Skeletal muscle tissue (tissue), 4 donors: ENCODE results near the gene MRPL28. TPM values are rescaled to one million over a fixed set of nuclear protein-coding genes. Genes with fewer than 3 reads are reported as not detected.

ENCODE experiments used
- H3K27ac ChIP-seq: one replicate; pipeline ENCODE4 v1.7.0; 2013; ENCODE audit warnings: mild to moderate bottlenecking, low read depth, low read length, inconsistent platforms
- H3K27me3 ChIP-seq, 3 donors: one replicate each; pipeline ENCODE4 v1.7.0; 2013; ENCODE audit warnings: low read length in 3 of 3; ENCODE audit not compliant: control insufficient read depth in 3 of 3, insufficient read depth in 3 of 3
- H3K36me3 ChIP-seq, 3 donors: one replicate each; pipeline ENCODE4 v1.7.0; 2013; ENCODE audit warnings: low read length in 3 of 3; ENCODE audit not compliant: control insufficient read depth in 3 of 3, insufficient read depth in 3 of 3
- H3K4me1 ChIP-seq, 3 donors: one replicate each; pipeline ENCODE4 v1.7.0; 2013; ENCODE audit warnings: low read length in 3 of 3, mild to moderate bottlenecking in 3 of 3; ENCODE audit not compliant: control insufficient read depth in 3 of 3, insufficient read depth in 3 of 3
- H3K4me3 ChIP-seq, 3 donors: one replicate each; pipeline ENCODE4 v1.7.0; 2013; ENCODE audit warnings: low read length in 3 of 3
- H3K9ac ChIP-seq, 3 donors: one replicate each; pipeline ENCODE4 v1.7.0; 2013; ENCODE audit warnings: low read length in 3 of 3, mild to moderate bottlenecking in 3 of 3, moderate library complexity in 2 of 3, low read depth in 1 of 3
- H3K9me3 ChIP-seq, 3 donors: one replicate each; pipeline ENCODE4 v1.7.0; 2013; ENCODE audit warnings: low read length in 3 of 3; ENCODE audit not compliant: control insufficient read depth in 3 of 3
- total RNA-seq: library from RNA; depleted of rRNA; stranded (reverse); fragments of >200 nt; gene quantifications from one replicate; pipeline ENCODE4 v1.2.3, GENCODE V29; 2014
- donor health status: Osteomylitis.

The MRPL28 gene
- total RNA-seq, 1 donor from 2014 or later, result 43.3 TPM

GRCh38 chr16:401468-402348 is 31.4 kb upstream of the MRPL28 start, which contains the start of gene DECR2:
Gene DECR2 (plus strand): TSS chr16:401885. CDS start chr16:401964, 79 bp downstream.
- H3K9ac ChIP-seq, result peak within 1 kb of the TSS; percentile 85 to 91 (median 86)
- H3K36me3 ChIP-seq, result peaks cover 9 to 11% (median 9%) of the 10 kb centered on the region in 3 donors
- peak within 1 kb of the TSS; percentile 84 for H3K27ac ChIP-seq
- H3K4me1 ChIP-seq, result peaks cover 16 to 29% (median 20%) of the 10 kb centered on the region in 3 donors
- no peaks in the 10 kb centered on the region for H3K27me3 ChIP-seq
- H3K9me3 ChIP-seq, result no peaks in the 10 kb centered on the region
- peak within 1 kb of the TSS; percentile 78 to 88 (median 87) for H3K4me3 ChIP-seq

DNA sequence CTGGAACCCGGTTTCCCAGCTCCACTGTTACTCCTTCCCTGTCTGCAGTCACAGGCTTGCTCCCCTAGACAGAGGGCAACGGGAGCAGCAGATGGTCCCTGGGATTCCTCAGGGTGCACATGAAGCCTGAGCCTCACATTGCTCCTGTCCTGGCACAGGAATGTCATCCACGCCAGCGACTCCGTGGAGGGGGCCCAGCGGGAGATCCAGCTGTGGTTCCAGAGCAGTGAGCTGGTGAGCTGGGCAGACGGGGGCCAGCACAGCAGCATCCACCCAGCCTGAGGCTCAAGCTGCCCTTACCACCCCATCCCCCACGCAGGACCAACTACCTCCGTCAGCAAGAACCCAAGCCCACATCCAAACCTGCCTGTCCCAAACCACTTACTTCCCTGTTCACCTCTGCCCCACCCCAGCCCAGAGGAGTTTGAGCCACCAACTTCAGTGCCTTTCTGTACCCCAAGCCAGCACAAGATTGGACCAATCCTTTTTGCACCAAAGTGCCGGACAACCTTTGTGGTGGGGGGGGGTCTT is 29.8 kb upstream of the MRPL28 start:
- H3K4me3 ChIP-seq, result peak overlapping the region in 2 of 3 donors; percentile 35 to 56

GRCh38 chr16:399340-400019 is 29.1 kb upstream of the MRPL28 start:
- peak overlapping the region in 1 of 3 donors; percentile 3 for H3K9ac ChIP-seq
- peaks cover 16 to 33% (median 20%) of the 10 kb centered on the region in 3 donors for H3K4me1 ChIP-seq
- H3K9me3 ChIP-seq, result no peaks in the 10 kb centered on the region
- H3K36me3 ChIP-seq, result peaks cover 9 to 11% (median 9%) of the 10 kb centered on the region in 3 donors
- H3K27me3 ChIP-seq, result no peaks in the 10 kb centered on the region
- H3K4me3 ChIP-seq, result no peak overlapping the region
- no peak overlapping the region for H3K27ac ChIP-seq

More for the DNA sequence above, 29.8 kb upstream of the MRPL28 start:
- peaks cover 16 to 33% (median 20%) of the 10 kb centered on the region in 3 donors for H3K4me1 ChIP-seq
- H3K9ac ChIP-seq, result peak overlapping the region in 1 of 3 donors; percentile 3
- H3K27me3 ChIP-seq, result no peaks in the 10 kb centered on the region
- peaks cover 9 to 11% (median 9%) of the 10 kb centered on the region in 3 donors for H3K36me3 ChIP-seq
- H3K27ac ChIP-seq, result no peak overlapping the region
- no peaks in the 10 kb centered on the region for H3K9me3 ChIP-seq

- no peaks in the 10 kb centered on the region for H3K9me3 ChIP-seq
- peak overlapping the region; percentile 60 for H3K27ac ChIP-seq
- peak overlapping the region in 2 of 3 donors; percentile 66 to 78 for H3K9ac ChIP-seq
- H3K4me3 ChIP-seq, result peak overlapping the region in 1 of 3 donors; percentile 58
- H3K27me3 ChIP-seq, result no peaks in the 10 kb centered on the region
- H3K4me1 ChIP-seq, result peaks cover 16 to 33% (median 20%) of the 10 kb centered on the region in 3 donors
- H3K36me3 ChIP-seq, result peaks cover 9 to 11% (median 9%) of the 10 kb centered on the region in 3 donors
These were observed 28.4 kb upstream of the MRPL28 start for GRCh38 chr16:398561-399339.

GRCh38 chr16:397736-398332 is 27.5 kb upstream of the MRPL28 start:
- Histone ChIP-seq H3K36me3 (peaks cover 9 to 11% (median 9%) of the 10 kb centered on the region in 3 donors), H3K27ac (peak overlapping the region; percentile 60), H3K9ac (peak overlapping the region; percentile 57 to 78 (median 66)), H3K4me3 (peak overlapping the region; percentile 41 to 58 (median 51)), H3K4me1 (peaks cover 16 to 33% (median 20%) of the 10 kb centered on the region in 3 donors), H3K27me3 (no peaks in the 10 kb centered on the region), H3K9me3 (no peaks in the 10 kb centered on the region)

- Histone ChIP-seq H3K27ac (peak within 1 kb of the TSS; percentile 60), H3K27me3 (no peaks in the 10 kb centered on the region), H3K4me1 (peaks cover 16 to 33% (median 20%) of the 10 kb centered on the region in 3 donors), H3K9me3 (no peaks in the 10 kb centered on the region), H3K36me3 (peaks cover 9 to 11% (median 9%) of the 10 kb centered on the region in 3 donors), H3K9ac (peak within 1 kb of the TSS; percentile 57 to 79 (median 66)), H3K4me3 (peak within 1 kb of the TSS; percentile 66 to 69 (median 66))
These were observed 26.9 kb upstream of the MRPL28 start, which contains the start of gene NME4 for GRCh38 chr16:397135-397661. Gene NME4 (plus strand): TSS chr16:397199. CDS start chr16:397223, 24 bp downstream.

DNA sequence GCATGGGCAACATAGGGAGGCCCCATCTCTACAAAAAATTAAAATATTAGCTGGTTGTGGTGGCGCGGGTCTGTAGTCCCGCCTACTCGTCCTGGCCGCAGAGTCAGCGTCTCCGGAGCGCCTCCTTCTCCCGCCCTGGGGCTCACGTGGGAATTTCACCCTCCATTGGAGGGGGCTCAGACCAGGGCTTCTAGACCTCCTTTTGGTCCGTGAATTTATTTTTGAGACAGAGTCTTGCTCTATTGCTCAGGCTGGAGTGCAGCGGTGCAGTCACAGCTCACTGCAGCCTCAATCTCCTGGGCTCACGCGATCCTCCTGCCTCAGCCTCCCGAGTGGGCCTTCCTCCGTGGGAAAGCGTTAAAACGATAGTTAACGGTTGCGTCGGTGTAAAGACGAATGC is 26.3 kb upstream of the MRPL28 start:
- Histone ChIP-seq H3K9me3 (peaks cover 0 to 3% (median 0%) of the 10 kb centered on the region in 3 donors), H3K9ac (peak overlapping the region in 2 of 3 donors; percentile 20 to 33), H3K27me3 (no peaks in the 10 kb centered on the region), H3K36me3 (peaks cover 9 to 11% (median 11%) of the 10 kb centered on the region in 3 donors), H3K4me3 (peak overlapping the region; percentile 66 to 69 (median 66)), H3K4me1 (peaks cover 16 to 33% (median 22%) of the 10 kb centered on the region in 3 donors), H3K27ac (no peak overlapping the region)

GRCh38 chr16:396199-396598 is 25.9 kb upstream of the MRPL28 start:
- H3K9ac ChIP-seq, result no peak overlapping the region
- peaks cover 9 to 11% (median 11%) of the 10 kb centered on the region in 3 donors for H3K36me3 ChIP-seq

More at GRCh38 chr16:396199-396598, 25.9 kb upstream of the MRPL28 start:
- peaks cover 16 to 33% (median 23%) of the 10 kb centered on the region in 3 donors for H3K4me1 ChIP-seq
- peak overlapping the region in 1 of 3 donors; percentile 66 for H3K4me3 ChIP-seq
- no peaks in the 10 kb centered on the region for H3K27me3 ChIP-seq
- H3K9me3 ChIP-seq, result peaks cover 0 to 3% (median 0%) of the 10 kb centered on the region in 3 donors
- no peak overlapping the region for H3K27ac ChIP-seq
